Endothelial cell of coronary artery (primary cell): ENCODE results near the gene PREX1. TPM values are rescaled to one million over a fixed set of nuclear protein-coding genes. Genes with fewer than 3 reads are reported as not detected.

ENCODE experiments used
- total RNA-seq: library from RNA; depleted of rRNA; stranded (reverse); fragments of >200 nt; gene quantifications from 2 replicates; pipeline ENCODE4 v1.2.3, GENCODE V29; 2014

The PREX1 gene, protein sequence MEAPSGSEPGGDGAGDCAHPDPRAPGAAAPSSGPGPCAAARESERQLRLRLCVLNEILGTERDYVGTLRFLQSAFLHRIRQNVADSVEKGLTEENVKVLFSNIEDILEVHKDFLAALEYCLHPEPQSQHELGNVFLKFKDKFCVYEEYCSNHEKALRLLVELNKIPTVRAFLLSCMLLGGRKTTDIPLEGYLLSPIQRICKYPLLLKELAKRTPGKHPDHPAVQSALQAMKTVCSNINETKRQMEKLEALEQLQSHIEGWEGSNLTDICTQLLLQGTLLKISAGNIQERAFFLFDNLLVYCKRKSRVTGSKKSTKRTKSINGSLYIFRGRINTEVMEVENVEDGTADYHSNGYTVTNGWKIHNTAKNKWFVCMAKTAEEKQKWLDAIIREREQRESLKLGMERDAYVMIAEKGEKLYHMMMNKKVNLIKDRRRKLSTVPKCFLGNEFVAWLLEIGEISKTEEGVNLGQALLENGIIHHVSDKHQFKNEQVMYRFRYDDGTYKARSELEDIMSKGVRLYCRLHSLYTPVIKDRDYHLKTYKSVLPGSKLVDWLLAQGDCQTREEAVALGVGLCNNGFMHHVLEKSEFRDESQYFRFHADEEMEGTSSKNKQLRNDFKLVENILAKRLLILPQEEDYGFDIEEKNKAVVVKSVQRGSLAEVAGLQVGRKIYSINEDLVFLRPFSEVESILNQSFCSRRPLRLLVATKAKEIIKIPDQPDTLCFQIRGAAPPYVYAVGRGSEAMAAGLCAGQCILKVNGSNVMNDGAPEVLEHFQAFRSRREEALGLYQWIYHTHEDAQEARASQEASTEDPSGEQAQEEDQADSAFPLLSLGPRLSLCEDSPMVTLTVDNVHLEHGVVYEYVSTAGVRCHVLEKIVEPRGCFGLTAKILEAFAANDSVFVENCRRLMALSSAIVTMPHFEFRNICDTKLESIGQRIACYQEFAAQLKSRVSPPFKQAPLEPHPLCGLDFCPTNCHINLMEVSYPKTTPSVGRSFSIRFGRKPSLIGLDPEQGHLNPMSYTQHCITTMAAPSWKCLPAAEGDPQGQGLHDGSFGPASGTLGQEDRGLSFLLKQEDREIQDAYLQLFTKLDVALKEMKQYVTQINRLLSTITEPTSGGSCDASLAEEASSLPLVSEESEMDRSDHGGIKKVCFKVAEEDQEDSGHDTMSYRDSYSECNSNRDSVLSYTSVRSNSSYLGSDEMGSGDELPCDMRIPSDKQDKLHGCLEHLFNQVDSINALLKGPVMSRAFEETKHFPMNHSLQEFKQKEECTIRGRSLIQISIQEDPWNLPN (N-terminal part only)
- 61.7 and 129 TPM in 2 replicates for total RNA-seq

DNA sequence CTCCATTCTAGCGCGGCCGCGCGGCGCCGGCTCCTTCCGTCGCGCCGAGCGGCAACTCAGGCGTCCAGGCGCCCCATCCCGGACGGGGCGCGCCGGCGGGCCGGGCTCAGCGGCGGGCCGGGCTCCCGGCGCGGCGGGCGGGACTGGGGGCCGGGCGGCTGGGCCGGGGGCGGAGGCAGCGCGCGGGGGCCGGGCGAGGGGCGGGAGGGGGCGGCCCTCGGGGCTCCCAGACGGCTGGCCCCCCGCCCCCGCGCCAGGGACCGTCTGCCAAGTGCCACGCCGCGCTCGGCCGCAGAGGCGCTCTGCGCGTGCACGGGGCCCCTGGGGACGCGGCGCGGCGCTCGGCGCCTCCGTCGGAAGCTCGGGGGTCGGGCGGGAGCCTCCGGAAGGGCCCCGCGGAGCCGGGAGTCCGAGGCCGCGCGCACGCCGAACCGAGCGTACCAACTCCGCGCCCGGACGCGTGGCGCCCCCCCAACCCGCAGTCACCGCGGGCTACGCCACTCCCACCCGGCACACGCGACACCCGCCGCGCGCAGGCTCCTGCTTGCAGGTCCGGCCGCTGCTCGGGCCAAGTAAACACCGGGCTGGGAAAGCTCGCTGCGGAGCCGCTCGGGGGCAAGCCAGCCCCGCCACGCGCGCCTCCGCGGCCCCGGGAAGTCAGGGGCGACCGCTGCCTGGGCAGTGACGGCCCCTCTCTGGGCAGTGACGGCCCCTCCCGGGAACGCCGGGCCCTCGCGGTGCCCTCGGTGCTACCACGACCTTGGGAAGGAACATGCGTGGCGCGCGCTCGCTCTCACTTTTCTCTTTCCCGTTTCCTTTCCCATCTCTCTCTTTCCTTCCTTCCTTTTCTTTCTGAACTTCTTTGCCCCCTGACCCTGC is at the start of gene PREX1:
TSS of gene PREX1 (minus strand) at position 145 of the 879 bp plus-strand sequence. CDS start at position 6, 139 bp downstream.

Other genes starting within 250 kb of the PREX1 start
- 47.6 and 50.9 TPM in 2 replicates for gene ARFGEF2, start 93.7 kb upstream of the PREX1 start, total RNA-seq
- 90.0 and 108 TPM in 2 replicates for gene CSE1L, start 218.3 kb upstream of the PREX1 start, total RNA-seq